Stimulated activated CD4-positive, alpha-beta T cell treated with anti-CD3 and anti-CD28 coated beads, Interleukin-1b, Interleukin-23, amount 100 ng/mL, for 1 hour (primary cell): ENCODE data around the gene SPACA4.
"Not testable (repeated sequence)": the region's sequence is repeated elsewhere in the genome, so short reads cannot be mapped to it uniquely, and the experiment has no call there.

Experiments used
- DNase-seq, 2 donors: peaks; one replicate each; pipeline ENCODE4 v3.0.0-alpha.2; 2020; ENCODE audit warnings: low read depth in 2 of 2

Gene SPACA4

GRCh38 chr19:48606463-48607358 lies at the start of gene SPACA4:
Gene SPACA4 (plus strand): TSS chr19:48606742. CDS start chr19:48606979, 237 bp downstream.
- DNase-seq = no peak

GRCh38 chr19:48556825-48557224 lies 49.7 kb upstream of the SPACA4 start:
- DNase-seq = no peak

GRCh38 chr19:48558018-48558684 lies 48.4 kb upstream of the SPACA4 start:
- no peak for DNase-seq

DNA sequence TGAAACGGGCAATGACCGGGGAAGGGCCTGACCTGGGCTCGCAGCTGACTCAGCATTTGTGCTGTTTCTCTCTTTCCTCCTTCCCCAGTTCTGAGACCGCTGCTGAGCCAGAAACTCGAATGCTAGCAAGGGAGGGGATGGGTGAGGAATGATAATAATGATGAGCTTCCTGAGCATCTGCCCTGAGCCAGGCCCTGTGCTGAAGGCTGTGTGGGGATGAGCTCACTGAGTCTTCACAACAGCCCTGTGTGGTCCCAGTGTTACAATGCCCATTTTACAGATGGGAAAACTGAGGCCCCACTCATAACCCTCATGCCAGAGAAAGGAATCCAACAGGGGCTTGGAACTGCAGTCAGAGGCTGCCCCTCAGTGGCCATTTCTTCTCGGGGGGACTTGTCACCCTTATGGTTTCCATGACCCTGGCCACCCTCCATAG lies 46.4 kb upstream of the SPACA4 start:
- no peak for DNase-seq

GRCh38 chr19:48561412-48561811 lies 45.1 kb upstream of the SPACA4 start:
- DNase-seq = no peak

DNA sequence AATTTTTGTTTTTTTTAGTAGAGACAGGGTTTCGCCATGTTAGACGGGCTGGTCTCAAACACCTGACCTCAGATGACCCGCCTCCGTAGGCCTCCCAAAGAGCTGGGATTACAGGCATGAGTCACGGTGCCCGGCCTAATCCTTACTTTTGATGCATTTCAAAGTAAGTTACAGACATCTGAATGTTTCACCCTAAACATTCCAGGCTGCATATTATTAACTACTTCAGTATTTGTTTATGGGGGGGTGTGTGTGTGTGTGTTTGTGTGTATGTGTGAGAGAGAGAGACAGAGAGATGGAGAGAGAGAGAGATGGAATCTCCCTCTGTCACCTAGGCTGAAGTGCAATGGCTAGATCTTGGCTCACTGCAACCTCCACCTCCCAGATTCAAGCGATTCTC lies 41.5 kb upstream of the SPACA4 start:
- no peak for DNase-seq

DNA sequence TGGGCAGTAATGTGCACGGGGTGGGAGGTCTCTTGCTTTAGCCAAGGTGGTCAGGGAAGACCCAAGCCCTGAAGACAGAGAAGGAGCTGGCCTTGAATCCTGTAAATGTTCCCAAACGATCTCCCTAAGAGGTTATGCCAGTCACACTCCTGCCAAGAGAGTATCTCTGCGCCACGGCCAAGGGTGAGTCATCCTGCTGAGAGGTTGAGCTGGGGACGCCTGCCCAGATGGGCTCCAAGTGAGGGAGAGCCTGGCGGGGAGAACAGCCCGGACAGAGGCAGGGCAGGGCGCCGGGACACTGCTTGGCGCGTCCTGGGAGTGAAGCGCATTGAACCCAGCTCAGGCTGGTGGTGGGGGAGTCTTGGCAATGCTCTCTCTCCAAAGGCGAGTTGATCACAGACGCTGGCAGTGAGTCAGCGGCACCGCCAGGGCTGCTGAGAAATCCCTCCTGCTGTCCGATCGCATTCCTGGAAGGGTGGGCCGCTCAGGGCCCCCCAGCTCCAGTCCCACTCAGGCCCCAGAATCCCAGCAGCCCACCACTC lies 38.1 kb upstream of the SPACA4 start:
- DNase-seq = no peak

DNA sequence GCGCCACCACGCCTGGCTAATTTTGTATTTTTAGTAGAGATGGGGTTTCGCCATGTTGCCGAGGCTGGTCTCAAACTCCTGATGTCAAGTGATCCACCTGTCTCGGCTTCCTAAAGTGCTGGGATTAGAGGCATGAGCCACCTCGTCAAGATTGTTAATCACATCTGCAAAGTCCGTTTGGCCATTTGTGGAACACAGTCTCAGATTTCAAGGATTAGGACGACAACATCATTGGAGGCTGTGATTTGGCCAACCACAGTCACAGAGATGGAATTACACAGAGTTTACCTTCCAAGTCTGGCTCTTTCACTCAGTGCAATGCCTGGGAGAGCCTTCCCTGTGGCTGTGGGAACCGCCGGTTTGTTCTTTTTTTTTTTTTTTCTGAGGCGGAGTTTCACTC lies 36.7 kb upstream of the SPACA4 start:
- DNase-seq = no peak

DNA sequence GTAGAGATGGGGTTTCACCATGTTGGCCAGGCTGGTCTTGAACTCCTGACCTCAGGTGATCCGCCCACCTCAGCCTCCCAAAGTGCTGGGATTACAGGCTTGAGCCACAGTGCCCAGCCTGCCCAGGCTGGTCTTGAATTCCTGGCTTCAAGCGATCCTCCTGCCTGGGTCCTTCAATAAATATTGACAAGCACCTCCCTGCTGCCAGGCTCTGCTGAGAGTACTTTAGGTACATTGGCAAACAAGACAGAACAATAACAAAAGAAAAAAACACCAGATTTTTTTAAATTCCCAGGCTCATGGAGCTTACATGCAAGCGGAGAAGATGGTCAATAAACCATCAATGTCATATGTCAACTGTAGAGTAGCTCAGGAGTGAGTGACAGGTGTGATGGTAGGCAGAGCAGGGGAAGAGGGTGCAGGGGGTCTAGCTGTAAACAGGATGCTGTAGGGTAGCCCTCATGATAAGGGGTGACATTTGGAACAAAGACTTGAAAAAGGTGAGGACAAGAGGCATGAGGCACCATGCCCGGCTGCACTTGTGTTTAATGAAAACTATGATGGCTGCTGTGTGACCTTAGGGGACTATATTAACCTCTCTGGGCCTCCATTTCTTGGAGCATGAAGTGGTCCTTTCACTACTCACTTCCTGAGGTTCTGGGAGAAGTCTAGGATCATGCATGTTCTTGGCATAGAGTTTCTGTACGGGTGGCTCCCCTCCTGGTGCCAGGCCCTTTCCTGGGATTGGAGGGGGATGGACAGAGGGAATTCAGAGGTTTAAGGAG lies 35.0 kb upstream of the SPACA4 start:
- no peak for DNase-seq

- no peak for DNase-seq
Measured at GRCh38 chr19:48573163-48573505, 33.4 kb upstream of the SPACA4 start.

DNA sequence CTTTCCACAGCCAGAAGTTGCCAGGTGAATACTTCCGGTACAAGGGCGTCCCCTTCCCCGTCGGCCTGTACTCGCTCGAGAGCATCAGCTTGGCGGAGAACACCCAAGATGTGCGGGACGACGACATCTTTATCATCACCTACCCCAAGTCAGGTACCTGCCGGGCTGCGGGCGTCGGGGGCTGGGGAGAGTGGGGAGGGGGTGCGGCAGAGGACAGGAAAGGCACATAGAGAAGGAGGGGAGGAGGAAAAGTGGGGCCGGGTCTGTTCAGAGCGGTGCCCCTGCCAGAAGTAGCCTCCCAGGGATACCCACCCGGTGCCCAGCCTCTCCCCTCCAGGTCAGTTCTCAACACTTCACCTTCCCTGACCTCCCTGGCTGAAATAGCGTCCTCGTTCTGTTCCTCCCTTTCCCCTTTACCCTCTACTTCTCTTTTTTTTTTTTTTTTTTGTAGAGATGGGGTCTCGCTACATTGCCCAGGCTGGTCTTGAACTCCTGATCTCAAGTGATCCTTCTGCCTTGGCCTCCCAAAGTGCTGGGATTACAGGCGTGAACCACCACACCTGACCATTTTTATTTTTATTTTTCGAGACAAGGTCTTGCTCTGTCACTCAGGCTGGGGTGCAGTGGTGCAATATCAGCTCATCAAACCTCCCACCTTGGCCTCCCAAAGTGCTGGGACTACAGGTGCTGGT lies 30.5 kb upstream of the SPACA4 start:
- DNase-seq = no peak

GRCh38 chr19:48577908-48578307 lies 28.6 kb upstream of the SPACA4 start:
- DNase-seq = not testable (repeated sequence)

DNA sequence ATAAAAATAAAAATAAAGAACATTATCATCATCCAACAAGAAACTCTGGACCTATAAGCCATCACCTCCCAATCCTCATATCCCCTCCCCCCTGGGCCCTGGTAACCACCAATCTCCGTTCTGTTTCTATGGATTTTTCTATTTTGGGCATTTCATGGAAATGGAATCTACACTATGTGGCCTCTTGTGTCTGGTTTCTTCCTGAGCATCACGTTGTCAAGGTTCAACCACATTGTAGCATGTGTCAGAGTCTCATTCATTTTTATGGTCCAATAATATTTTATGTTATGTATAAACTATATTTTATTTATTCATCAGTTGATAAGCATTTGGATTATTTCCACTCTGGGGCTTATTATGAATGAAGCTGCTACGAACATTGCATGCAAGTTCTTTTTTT lies 27.7 kb upstream of the SPACA4 start:
- no peak for DNase-seq

DNA sequence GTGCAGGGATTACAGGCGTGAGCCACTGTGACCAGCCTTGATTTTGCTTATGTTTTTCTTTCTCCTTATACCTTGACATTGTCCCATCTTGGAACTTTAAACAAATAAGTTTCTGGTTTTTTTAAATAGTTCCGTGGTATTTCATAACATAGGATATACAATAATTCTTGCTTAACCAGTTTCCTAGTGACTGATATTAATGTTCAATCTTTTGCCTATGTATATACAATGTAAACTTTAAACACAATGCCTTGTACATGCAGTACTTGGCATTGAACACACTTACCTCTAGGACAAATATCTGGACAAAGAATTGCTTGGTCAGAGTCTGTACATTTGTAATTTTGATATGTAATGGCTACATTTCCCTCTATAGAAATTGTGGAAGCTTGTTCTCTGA lies 24.4 kb upstream of the SPACA4 start:
- no peak for DNase-seq

GRCh38 chr19:48587387-48587786 lies 19.2 kb upstream of the SPACA4 start:
- no peak for DNase-seq

DNA sequence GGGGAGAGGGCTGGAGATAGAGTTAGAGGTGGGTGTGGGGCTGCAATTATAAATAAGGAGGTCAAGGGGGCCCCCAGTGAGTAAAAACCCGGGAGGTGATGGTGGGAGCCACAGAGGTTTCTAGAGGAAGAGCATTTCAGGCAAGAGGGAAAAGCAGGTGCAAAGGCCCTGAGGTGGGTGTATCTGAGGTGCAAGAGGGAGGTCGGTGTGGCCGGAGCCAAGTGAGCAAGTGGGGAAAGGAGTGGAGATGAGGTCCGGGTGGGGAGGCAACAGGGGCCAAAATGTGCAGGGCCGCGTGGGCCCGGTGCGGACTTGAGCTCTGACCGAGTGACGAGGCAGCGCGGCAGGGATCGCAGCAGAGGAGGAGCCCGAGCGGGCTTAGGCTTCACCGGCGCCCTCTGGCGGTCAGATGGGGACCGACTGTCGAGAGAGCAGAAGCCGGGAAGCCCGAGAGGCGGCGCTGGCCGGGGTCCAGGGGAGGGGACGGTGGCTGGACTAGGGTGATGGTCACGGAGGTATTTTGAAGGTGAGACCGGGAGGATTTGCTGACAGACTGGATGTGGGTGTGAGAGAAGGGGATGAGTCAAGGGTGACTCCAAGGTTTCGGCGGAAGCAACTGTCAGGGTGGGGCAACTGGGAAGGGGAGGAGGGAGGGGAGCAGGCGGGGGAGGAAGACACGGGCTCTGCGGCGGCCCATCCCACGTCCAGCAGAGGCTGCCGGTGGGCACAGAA lies 17.7 kb upstream of the SPACA4 start:
- peak; percentile 66 to 77 for DNase-seq

DNA sequence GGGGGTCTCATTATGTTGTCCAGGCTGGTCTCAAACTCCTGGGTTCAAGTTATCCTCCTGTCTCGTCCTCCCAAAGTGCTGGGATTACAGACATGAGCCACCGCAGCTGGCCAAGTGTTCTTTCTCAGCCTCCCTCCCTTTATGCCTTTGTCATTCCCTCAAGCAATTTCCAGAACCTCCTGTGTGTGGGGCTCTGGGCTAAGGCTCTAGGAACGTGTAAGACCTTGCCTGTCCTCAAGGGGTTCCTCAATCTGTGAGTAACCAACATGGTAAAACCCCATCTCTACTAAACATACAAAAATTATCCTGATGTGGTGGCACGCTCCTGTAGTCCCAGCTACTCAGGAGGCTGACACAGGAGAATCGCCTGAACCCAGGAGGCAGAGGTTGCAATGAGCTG lies 15.5 kb upstream of the SPACA4 start:
- no peak for DNase-seq

GRCh38 chr19:48595171-48595570 lies 11.4 kb upstream of the SPACA4 start:
- DNase-seq = no peak

- no peak for DNase-seq
Measured at GRCh38 chr19:48595833-48596232, 10.7 kb upstream of the SPACA4 start.

GRCh38 chr19:48596237-48596636 lies 10.3 kb upstream of the SPACA4 start:
- no peak for DNase-seq
